ENCODE data around the gene CELA3B.

Gene CELA3B

DNA sequence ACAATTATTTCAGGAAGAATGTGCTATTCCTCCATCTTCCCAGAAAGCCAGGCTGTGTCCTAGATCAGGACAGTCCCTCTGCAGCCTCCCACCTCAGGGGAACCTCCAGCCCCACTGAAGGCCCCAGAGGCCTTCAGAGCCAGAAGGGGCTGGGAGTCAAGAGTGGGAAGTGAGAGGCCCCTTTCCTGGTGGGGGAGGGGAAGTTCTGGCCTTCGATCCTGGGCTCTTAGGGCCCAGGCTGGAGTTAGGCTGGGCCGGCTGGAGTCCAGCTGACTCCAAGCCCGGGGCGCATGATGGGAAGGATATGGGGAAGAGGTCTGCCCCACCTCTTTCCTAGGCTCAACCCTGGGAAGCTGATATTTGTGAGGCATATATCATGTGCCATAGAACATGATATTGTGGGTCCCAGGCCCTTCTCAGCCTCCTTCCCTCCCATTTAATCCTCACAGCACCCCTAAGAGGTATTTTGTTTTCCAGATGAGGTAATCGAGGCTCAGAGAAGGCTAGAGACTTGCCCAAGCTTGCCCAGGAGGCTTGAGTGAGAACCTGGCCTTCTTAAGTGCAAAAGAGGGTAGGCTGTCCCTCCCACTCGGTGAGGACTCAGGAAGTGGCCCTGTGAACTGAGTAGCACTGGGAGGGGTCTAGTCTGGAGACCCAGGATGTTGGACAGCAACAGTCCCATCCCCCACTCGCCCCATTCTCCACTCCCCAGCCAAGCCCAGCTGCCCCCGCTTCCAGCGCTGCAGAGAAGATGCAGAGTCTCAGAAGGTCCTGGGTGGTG is 21.1 kb upstream of the CELA3B start:
- no peak for TF ChIP-seq CSDC2 (CRISPR knock-in tag; IDR thresholded peaks at IDR 0.05)
- TF ChIP-seq ZNF8 (CRISPR knock-in tag; IDR thresholded peaks at IDR 0.05) = no peak
- no peak for TF ChIP-seq CREB5 (CRISPR knock-in tag; IDR thresholded peaks at IDR 0.05; ENCODE audit: low read depth)
- no peak for TF ChIP-seq ZNF565 (CRISPR knock-in tag; conservative IDR thresholded peaks at IDR 0.05; ENCODE audit: low read depth)
- TF ChIP-seq ZNF70 (CRISPR knock-in tag; IDR thresholded peaks at IDR 0.05) = no peak
- no peak for TF ChIP-seq OSR1 (CRISPR knock-in tag; IDR thresholded peaks at IDR 0.05)
- TF ChIP-seq PPARA (CRISPR knock-in tag; IDR thresholded peaks at IDR 0.05; ENCODE audit: borderline replicate concordance) = no peak
- TF ChIP-seq, protein P1, sequence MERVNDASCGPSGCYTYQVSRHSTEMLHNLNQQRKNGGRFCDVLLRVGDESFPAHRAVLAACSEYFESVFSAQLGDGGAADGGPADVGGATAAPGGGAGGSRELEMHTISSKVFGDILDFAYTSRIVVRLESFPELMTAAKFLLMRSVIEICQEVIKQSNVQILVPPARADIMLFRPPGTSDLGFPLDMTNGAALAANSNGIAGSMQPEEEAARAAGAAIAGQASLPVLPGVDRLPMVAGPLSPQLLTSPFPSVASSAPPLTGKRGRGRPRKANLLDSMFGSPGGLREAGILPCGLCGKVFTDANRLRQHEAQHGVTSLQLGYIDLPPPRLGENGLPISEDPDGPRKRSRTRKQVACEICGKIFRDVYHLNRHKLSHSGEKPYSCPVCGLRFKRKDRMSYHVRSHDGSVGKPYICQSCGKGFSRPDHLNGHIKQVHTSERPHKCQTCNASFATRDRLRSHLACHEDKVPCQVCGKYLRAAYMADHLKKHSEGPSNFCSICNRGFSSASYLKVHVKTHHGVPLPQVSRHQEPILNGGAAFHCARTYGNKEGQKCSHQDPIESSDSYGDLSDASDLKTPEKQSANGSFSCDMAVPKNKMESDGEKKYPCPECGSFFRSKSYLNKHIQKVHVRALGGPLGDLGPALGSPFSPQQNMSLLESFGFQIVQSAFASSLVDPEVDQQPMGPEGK (CRISPR knock-in tag; IDR thresholded peaks at IDR 0.05; ENCODE audit: borderline replicate concordance) = no peak
- TF ChIP-seq ESRRG (CRISPR knock-in tag; IDR thresholded peaks at IDR 0.05) = no peak
- no peak for TF ChIP-seq GLIS3 (CRISPR knock-in tag; IDR thresholded peaks at IDR 0.05)
- no peak for TF ChIP-seq TCF4 (CRISPR knock-in tag; IDR thresholded peaks at IDR 0.05; ENCODE audit: borderline replicate concordance)
- TF ChIP-seq ZFP3 (CRISPR knock-in tag; IDR thresholded peaks at IDR 0.05) = no peak
- TF ChIP-seq ARNTL (CRISPR knock-in tag; IDR thresholded peaks at IDR 0.05; ENCODE audit: borderline replicate concordance, low read depth) = no peak
- no peak for TF ChIP-seq SNAI2 (CRISPR knock-in tag; IDR thresholded peaks at IDR 0.05)
- TF ChIP-seq ISL1 (CRISPR knock-in tag; IDR thresholded peaks at IDR 0.05) = no peak
- no peak for TF ChIP-seq ZFP30 (CRISPR knock-in tag; IDR thresholded peaks at IDR 0.05)
- no peak for ATAC-seq

DNA sequence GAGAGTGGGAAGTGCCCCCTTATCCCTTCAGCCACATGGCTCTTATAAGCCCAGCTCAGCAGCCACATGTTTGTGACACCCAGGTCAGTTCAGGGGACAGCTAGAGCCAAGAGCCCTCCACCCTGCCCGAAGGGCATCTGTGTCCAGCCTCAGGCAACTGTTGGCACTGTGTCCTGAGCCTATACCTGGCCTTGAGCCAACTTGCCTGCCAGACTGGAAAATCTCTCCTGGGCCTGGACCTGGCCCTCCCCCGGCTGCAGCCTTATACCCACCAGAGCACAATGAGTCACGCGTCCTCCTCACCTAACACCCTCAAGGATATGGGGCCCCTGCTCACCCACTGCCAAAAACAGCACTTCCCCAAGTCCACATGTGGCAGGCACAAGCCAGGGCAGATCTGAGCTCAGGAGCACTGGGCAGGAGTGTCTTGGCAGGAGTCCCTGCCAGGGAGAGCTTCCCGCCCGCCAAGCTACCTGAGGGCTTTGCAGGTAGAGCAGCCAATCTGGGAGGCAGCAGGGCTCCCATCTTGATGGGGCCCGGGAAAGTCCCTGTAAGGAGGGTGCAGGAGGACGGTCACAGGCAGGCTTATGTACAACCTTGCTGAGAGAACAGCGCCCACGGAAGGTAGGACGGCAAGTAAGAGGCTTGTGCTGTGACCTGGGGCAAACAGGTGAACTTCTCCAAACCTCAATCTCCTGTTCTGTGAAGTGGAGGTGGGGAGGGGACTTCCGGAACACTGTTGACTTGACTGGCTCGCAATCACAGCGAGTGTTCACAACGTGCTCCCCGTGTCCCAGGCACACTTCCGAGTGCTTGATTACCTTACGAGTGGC is 19.9 kb upstream of the CELA3B start:
- peak; percentile 85 for ATAC-seq
- TF ChIP-seq ZFP3 (CRISPR knock-in tag; IDR thresholded peaks at IDR 0.05) (no peak), CSRNP3 (CRISPR knock-in tag; IDR thresholded peaks at IDR 0.05) (no peak), TOX (CRISPR knock-in tag; IDR thresholded peaks at IDR 0.05; ENCODE audit: borderline replicate concordance) (no peak), ZNF70 (CRISPR knock-in tag; IDR thresholded peaks at IDR 0.05) (peak; percentile 98), CREB5 (CRISPR knock-in tag; IDR thresholded peaks at IDR 0.05; ENCODE audit: low read depth) (no peak), ESRRG (CRISPR knock-in tag; IDR thresholded peaks at IDR 0.05) (no peak)
- TF ChIP-seq, protein P1 (CRISPR knock-in tag; IDR thresholded peaks at IDR 0.05; ENCODE audit: borderline replicate concordance) = no peak

GRCh38 chr1:21961337-21961736 is 15.5 kb upstream of the CELA3B start:
- TF ChIP-seq TCF4 (CRISPR knock-in tag; IDR thresholded peaks at IDR 0.05; ENCODE audit: borderline replicate concordance) (peak; percentile 46; the same call in 1 of the 2 replicates), ZFP3 (CRISPR knock-in tag; IDR thresholded peaks at IDR 0.05) (no peak)

More at GRCh38 chr1:21961337-21961736, 15.5 kb upstream of the CELA3B start:
- peak; percentile 38; the same call in 2 of the 3 replicates for ATAC-seq

Measured in SK-N-SH treated with all-trans-retinoic acid at 6 μM for 48 hours (cell line).